GM12878 (cell line): ENCODE measurements around the gene C16orf95. TPM values are rescaled to one million over a fixed set of nuclear protein-coding genes. Genes with fewer than 3 reads are reported as not detected.

Source experiments
- ATAC-seq: fragments of 200-7000 bp; cut with Tn5 transposase; 3 replicates; pipeline ENCODE4 v1.9.1; 2020; ENCODE audit warnings: mild to moderate bottlenecking, moderate library complexity
- BruUV-seq: library from RNA; stranded (reverse); fragments of 400-500 nt; replicated peaks from 2 replicates; lab custom pipeline; 2021; lab: Mats Ljungman, UMichigan
- CTCF ChIA-PET: fragments of 300-600 bp; sonication (Branson Sonifier 250); formaldehyde crosslinking; extraction: SDS; loops from one replicate; lab custom pipeline; 2021; ENCODE audit warnings: inconsistent platforms; lab: Yijun Ruan, JAX
- POLR2A ChIA-PET: fragments of 350-600 bp; formaldehyde crosslinking; extraction: SDS; loops from one replicate; lab custom pipeline; 2021; ENCODE audit warnings: inconsistent platforms; lab: Charles Lee
- RAD21 ChIA-PET: fragments of 300-600 bp; sonication (Branson Sonifier 250); formaldehyde crosslinking; loops from one replicate; lab custom pipeline; 2023; ENCODE audit warnings: antibody characterized with exemption; ENCODE audit not compliant: unreplicated experiment; lab: Charles Lee
- SMC1A ChIA-PET: fragments of 300-600 bp; sonication (Branson Sonifier 250); formaldehyde crosslinking; loops from one replicate; lab custom pipeline; 2023; ENCODE audit not compliant: unreplicated experiment, uncharacterized antibody; lab: Charles Lee
- DNase-seq: peaks from one replicate; pipeline ENCODE4 v3.0.0-alpha.2; 2011; ENCODE audit warnings: low read depth, low spot score
- FAIRE-seq: peaks from 3 replicates; lab custom pipeline; 2011; peaks lifted over from hg19 to GRCh38; lab: Jason Lieb, UNC
- H2AFZ ChIP-seq: 2 replicates; pipeline ENCODE4 v1.6.0; 2011; ENCODE audit warnings: low read depth, low read length, control low read depth; ENCODE audit not compliant: control insufficient read depth
- H3K27ac ChIP-seq: 2 replicates; pipeline ENCODE4 v1.5.1; 2011; ENCODE audit warnings: control low read depth; ENCODE audit not compliant: control insufficient read depth, insufficient read depth
- H3K27me3 ChIP-seq, 2 experiments: replicated peaks in 1 of 2; 2 replicates each; pipeline versions ENCODE4 v1.6.0 to v1.6.1; 2011; ENCODE audit warnings: low read length in 1 of 2; ENCODE audit not compliant: control insufficient read depth in 2 of 2, insufficient read depth in 2 of 2
- H3K36me3 ChIP-seq, 2 experiments: 2 replicates each; pipeline ENCODE4 v1.5.1; 2011; ENCODE audit warnings: low read length in 1 of 2; ENCODE audit not compliant: control insufficient read depth in 2 of 2, insufficient read depth in 2 of 2
- H3K4me1 ChIP-seq: 2 replicates; pipeline ENCODE4 v1.6.1; 2011; ENCODE audit warnings: mild to moderate bottlenecking, low read length, moderate library complexity, mixed read lengths; ENCODE audit not compliant: control insufficient read depth, insufficient read depth
- H3K4me2 ChIP-seq: 2 replicates; pipeline ENCODE4 v1.6.0; 2011; ENCODE audit warnings: control low read depth; ENCODE audit not compliant: control insufficient read depth, insufficient read depth
- H3K4me3 ChIP-seq: fragments of 200-600 bp; sonication (generic); 2 replicates; pipeline ENCODE4 v1.5.1; 2016
- H3K79me2 ChIP-seq: 2 replicates; pipeline ENCODE4 v1.6.0; 2011; ENCODE audit warnings: low read length; ENCODE audit not compliant: control insufficient read depth, insufficient read depth
- H3K9ac ChIP-seq: 2 replicates; pipeline ENCODE4 v1.8.0; 2011; ENCODE audit warnings: low read length, control low read depth, mixed read lengths; ENCODE audit not compliant: control insufficient read depth, insufficient read depth
- H3K9me3 ChIP-seq: replicated peaks from 3 replicates; pipeline ENCODE4 v1.5.1; 2011; ENCODE audit warnings: mild to moderate bottlenecking, low read length; ENCODE audit not compliant: control insufficient read depth, insufficient read depth
- H4K20me1 ChIP-seq: 2 replicates; pipeline ENCODE4 v1.6.0; 2011; ENCODE audit not compliant: control insufficient read depth, insufficient read depth
- CEBPZ ChIP-seq: fragments of 150-350 bp; IDR thresholded peaks from 2 replicates; pipeline ENCODE4 v1.6.1; 2016; ENCODE audit warnings: low read depth, low read length
- CHD2 ChIP-seq: IDR thresholded peaks from 2 replicates; pipeline ENCODE4 v1.6.1; 2011; ENCODE audit warnings: low read depth, low read length, improper control_type of control experiment, borderline replicate concordance
- EED ChIP-seq: sonication (generic); IDR thresholded peaks from 2 replicates; pipeline ENCODE4 v1.6.1; 2016; ENCODE audit warnings: antibody characterized with exemption, low read depth
- EGR1 ChIP-seq, 2 experiments: IDR thresholded peaks; 1 replicate in 1 of 2; 2 replicates in 1 of 2; pipeline ENCODE4 v1.6.1; 2011 to 2012; ENCODE audit warnings: low read depth in 2 of 2, low read length in 2 of 2, borderline replicate concordance in 1 of 2, mild to moderate bottlenecking in 1 of 2, moderate library complexity in 1 of 2
- MTA3 ChIP-seq: IDR thresholded peaks from 2 replicates; pipeline ENCODE4 v1.6.1; 2012; ENCODE audit warnings: low read length, inconsistent platforms, borderline replicate concordance
- SREBF1 ChIP-seq: IDR thresholded peaks from 2 replicates; pipeline ENCODE4 v1.6.1; 2012; ENCODE audit warnings: mild to moderate bottlenecking, low read length
- ZBTB33 ChIP-seq: fragments of 450-650 bp; IDR thresholded peaks from 2 replicates; pipeline ENCODE4 v1.6.1; 2017; ENCODE audit warnings: mild to moderate bottlenecking
- ZBTB4 ChIP-seq: fragments of 450-650 bp; formaldehyde crosslinking; IDR thresholded peaks from 2 replicates; pipeline ENCODE4 v1.4.0; 2022; ENCODE audit warnings: mild to moderate bottlenecking, moderate library complexity
- WGBS: methylation state at CpG from one replicate; pipeline ENCODE4 v1.1.6; 2016; ENCODE audit warnings: low lambda C conversion rate; ENCODE audit not compliant: insufficient replicate concordance, insufficient coverage; ENCODE audit errors: missing lambda C conversion rate; 5-methylcytosine and 5-hydroxymethylcytosine counted together
- in situ Hi-C: fragments of 300-500 bp; cut with MboI; formaldehyde crosslinking; loops from 9 replicates; pipeline ENCODE4 v1.14.3; 2018; ENCODE audit warnings: mixed read lengths
- intact Hi-C: fragments of 100-400 bp; cut with micrococcal nuclease; formaldehyde crosslinking; loops from one replicate; pipeline ENCODE4 v1.14.2; 2022; ENCODE audit not compliant: unreplicated experiment
- polyA plus RNA-seq, 11 experiments: library from polyadenylated mRNA; depleted of rRNA in 4 of 11; unstranded in 6 of 11; stranded (reverse) in 5 of 11; fragments of >200 nt; fragmentation: Nextera tagmentation in 4 of 11; fragmentation: Illumina TruSeq in 1 of 11; extraction: Ambion mirVana in 4 of 11; extraction: Trizol in 1 of 11; gene quantifications; 1 replicate in 1 of 11; 2 replicates in 10 of 11; pipeline versions ENCODE4 v1.2.1 to v1.2.3, GENCODE V29; 2011 to 2016; ENCODE audit warnings: inconsistent platforms in 2 of 11, missing spikeins in 2 of 11, low read depth in 1 of 11
- total RNA-seq, 4 experiments: library from RNA; depleted of rRNA in 3 of 4; stranded (reverse); fragments of >200 nt in 3 of 4; fragmentation: Illumina TruSeq in 1 of 4; extraction: Trizol in 1 of 4; gene quantifications; 2 replicates each; pipeline versions ENCODE4 v1.2.1 to v1.2.3, GENCODE V29; 2013 to 2021

C16orf95 gene
- total and polyA plus RNA-seq, 10 of the 15 experiments (the other 5 are each of a cell fraction or from before 2014, with no cell fraction given), result 0.90 to 22.7 (median 6.0) TPM

GRCh38 chr16:87350031-87350430 lies 32.8 kb upstream of the C16orf95 start:
- ChIA-PET RAD21 (interaction anchor here (0.6 kb wide), 1 partner anchor 67 kb away, joined by 3 read pairs; no protein-coding TSS in a partner anchor), POLR2A (interaction anchor here (0.6 kb wide), 1 partner anchor 30 kb away, joined by 3 read pairs; no protein-coding TSS in a partner anchor), SMC1A (no interaction called here), CTCF (interaction anchor here (1.2 kb wide), 1 partner anchor 44 kb away, joined by 3 read pairs; no protein-coding TSS in a partner anchor)
- Histone ChIP-seq H3K27me3 (no peaks in the 10 kb centered on the region), H3K79me2 (no peaks in the 10 kb centered on the region), H3K4me2 (no peak overlapping the region), H3K36me3 (peaks cover 0 to 4% of the 10 kb centered on the region in 2 experiments; a peak in 3 of 4 replicates), H4K20me1 (no peaks in the 10 kb centered on the region), H3K27ac (no peak overlapping the region), H3K9me3 (no peaks in the 10 kb centered on the region), H3K9ac (no peak overlapping the region), H3K4me3 (no peak overlapping the region), H2AFZ (no peak overlapping the region), H3K4me1 (no peaks in the 10 kb centered on the region)
- intact Hi-C loops (no loop called here), in situ Hi-C loops (no loop called here)
- BruUV-seq, result no TSS peak
- 91% methylated on average over 8 of the region's 8 CpGs for WGBS
- FAIRE-seq, result no peak
- TF ChIP-seq CHD2 (no peak), ZBTB4 (CRISPR knock-in tag) (no peak), EGR1 (IDR thresholded peaks at IDR 0.05; ENCODE audit: borderline replicate concordance in 1 of 2, low read depth in 2 of 2, low read length in 2 of 2) (no peak), ZBTB33 (no peak), CEBPZ (no peak), MTA3 (no peak), SREBF1 (no peak), EED (no peak)
- no peak for DNase-seq
- ATAC-seq, result no peak
